ENCODE results near the gene TJP2.
A peak's percentile ranks its signal among the peaks of the same experiment; 100 is the strongest.

The TJP2 gene

DNA sequence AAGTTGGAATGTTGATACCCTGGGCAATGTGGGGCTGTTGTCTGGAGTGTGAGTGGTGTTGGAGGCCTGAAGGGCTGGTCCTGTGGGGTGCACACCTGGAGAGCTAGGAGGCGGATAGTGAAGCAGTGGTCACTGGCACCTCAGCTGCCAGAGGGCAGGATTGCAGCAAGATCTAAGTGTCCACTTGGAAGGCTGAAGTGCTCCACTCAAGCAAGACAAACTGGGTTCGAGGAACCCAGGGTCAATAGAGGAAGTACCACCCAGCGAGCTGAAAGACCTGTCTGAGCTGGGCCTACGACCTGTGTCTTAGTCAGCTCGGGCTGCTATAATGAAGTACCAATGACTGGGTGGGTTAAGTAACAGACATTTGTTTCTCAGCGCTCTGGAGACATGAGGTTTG, 39.7 kb upstream of the TJP2 start:
- H3K4me3 ChIP-seq (ENCODE audit: low read depth, low read length) = no peak overlapping the region

DNA sequence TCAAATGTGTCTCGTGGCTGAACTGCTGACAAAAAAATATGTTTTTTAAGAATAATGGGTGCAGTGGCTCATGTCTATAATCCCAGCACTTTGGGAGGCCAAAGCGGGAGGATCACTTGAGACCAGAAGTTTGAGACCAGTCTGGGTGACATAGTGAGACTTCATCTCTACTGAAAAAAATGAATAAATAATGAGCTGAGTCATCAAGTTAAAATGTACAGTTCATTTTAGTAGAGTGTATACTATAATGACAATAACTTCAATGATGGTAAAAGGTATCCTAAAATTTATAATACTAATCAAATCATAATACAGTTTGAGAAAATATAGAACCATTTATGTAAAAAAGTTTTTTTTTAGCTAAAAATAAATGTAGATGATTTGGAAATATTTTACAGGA, 37.9 kb upstream of the TJP2 start:
- H3K79me2 ChIP-seq = peaks cover 3% of the 10 kb centered on the region
- no peak overlapping the region for H2AFZ ChIP-seq
- H3K4me3 ChIP-seq (ENCODE audit: low read depth, low read length) = no peak overlapping the region
- H3K9ac ChIP-seq = no peak overlapping the region
- no peaks in the 10 kb centered on the region for H3K9me3 ChIP-seq (ENCODE audit: control insufficient read depth, low read length)
- peaks cover 5% of the 10 kb centered on the region for H3K4me1 ChIP-seq
- TF ChIP-seq, protein P1, sequence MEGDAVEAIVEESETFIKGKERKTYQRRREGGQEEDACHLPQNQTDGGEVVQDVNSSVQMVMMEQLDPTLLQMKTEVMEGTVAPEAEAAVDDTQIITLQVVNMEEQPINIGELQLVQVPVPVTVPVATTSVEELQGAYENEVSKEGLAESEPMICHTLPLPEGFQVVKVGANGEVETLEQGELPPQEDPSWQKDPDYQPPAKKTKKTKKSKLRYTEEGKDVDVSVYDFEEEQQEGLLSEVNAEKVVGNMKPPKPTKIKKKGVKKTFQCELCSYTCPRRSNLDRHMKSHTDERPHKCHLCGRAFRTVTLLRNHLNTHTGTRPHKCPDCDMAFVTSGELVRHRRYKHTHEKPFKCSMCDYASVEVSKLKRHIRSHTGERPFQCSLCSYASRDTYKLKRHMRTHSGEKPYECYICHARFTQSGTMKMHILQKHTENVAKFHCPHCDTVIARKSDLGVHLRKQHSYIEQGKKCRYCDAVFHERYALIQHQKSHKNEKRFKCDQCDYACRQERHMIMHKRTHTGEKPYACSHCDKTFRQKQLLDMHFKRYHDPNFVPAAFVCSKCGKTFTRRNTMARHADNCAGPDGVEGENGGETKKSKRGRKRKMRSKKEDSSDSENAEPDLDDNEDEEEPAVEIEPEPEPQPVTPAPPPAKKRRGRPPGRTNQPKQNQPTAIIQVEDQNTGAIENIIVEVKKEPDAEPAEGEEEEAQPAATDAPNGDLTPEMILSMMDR (IDR thresholded peaks at IDR 0.05) = no peak
- no peak overlapping the region for H3K27ac ChIP-seq
- no peak overlapping the region for H3K4me2 ChIP-seq (ENCODE audit: low read length)
- no peaks in the 10 kb centered on the region for H3K27me3 ChIP-seq (ENCODE audit: control insufficient read depth, insufficient read depth, low read length)
- H3K36me3 ChIP-seq (ENCODE audit: control insufficient read depth, insufficient read depth, low read length) = no peaks in the 10 kb centered on the region

More for the DNA sequence above, 39.7 kb upstream of the TJP2 start:
- no peak overlapping the region for H3K4me2 ChIP-seq (ENCODE audit: low read length)
- no peak overlapping the region for H3K27ac ChIP-seq
- H3K4me1 ChIP-seq = peaks cover 6% of the 10 kb centered on the region
- TF ChIP-seq, protein P1 (IDR thresholded peaks at IDR 0.05) = no peak
- H3K9me3 ChIP-seq (ENCODE audit: control insufficient read depth, low read length) = no peaks in the 10 kb centered on the region
- no peak overlapping the region for H3K9ac ChIP-seq
- H3K79me2 ChIP-seq = peaks cover under 1% of the 10 kb centered on the region
- no peak overlapping the region for H2AFZ ChIP-seq
- no peaks in the 10 kb centered on the region for H3K27me3 ChIP-seq (ENCODE audit: control insufficient read depth, insufficient read depth, low read length)
- H3K36me3 ChIP-seq (ENCODE audit: control insufficient read depth, insufficient read depth, low read length) = no peaks in the 10 kb centered on the region

GRCh38 chr9:69136779-69137178, 37.3 kb upstream of the TJP2 start:
- Histone ChIP-seq H3K4me2 (ENCODE audit: low read length) (no peak overlapping the region), H3K4me1 (no peaks in the 10 kb centered on the region), H3K79me2 (peaks cover 3% of the 10 kb centered on the region), H3K36me3 (ENCODE audit: control insufficient read depth, insufficient read depth, low read length) (no peaks in the 10 kb centered on the region), H3K9ac (no peak overlapping the region), H3K9me3 (ENCODE audit: control insufficient read depth, low read length) (no peaks in the 10 kb centered on the region), H2AFZ (no peak overlapping the region), H3K27me3 (ENCODE audit: control insufficient read depth, insufficient read depth, low read length) (no peaks in the 10 kb centered on the region), H3K4me3 (ENCODE audit: low read depth, low read length) (no peak overlapping the region), H3K27ac (peak overlapping the region; percentile 24)
- TF ChIP-seq, protein P1 (IDR thresholded peaks at IDR 0.05) = no peak

DNA sequence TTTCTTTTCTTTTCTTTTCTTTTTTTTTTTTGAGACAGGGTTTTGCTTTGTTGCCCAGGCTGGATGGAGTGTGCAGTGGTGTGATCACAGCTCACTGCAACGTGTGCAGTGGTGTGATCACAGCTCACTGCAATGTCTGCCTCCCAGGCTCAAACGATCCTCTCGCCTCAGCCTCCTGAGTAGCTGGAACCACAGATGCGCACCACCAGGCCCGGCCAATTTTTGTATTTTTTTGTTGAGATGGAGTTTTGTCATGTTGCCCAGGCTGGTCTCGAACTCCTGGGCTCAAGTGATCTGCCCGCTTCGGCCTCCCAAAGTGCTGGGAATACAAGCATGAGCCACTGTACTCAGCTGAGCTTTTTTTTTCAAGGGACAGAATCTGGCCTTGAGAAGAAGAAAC, 36.8 kb upstream of the TJP2 start:
- Histone ChIP-seq H3K27me3 (ENCODE audit: control insufficient read depth, insufficient read depth, low read length) (no peaks in the 10 kb centered on the region), H3K36me3 (ENCODE audit: control insufficient read depth, insufficient read depth, low read length) (no peaks in the 10 kb centered on the region), H3K4me1 (no peaks in the 10 kb centered on the region), H3K4me2 (ENCODE audit: low read length) (no peak overlapping the region), H3K79me2 (peaks cover 3% of the 10 kb centered on the region), H3K27ac (no peak overlapping the region), H3K4me3 (ENCODE audit: low read depth, low read length) (no peak overlapping the region), H3K9ac (no peak overlapping the region), H2AFZ (no peak overlapping the region), H3K9me3 (ENCODE audit: control insufficient read depth, low read length) (no peaks in the 10 kb centered on the region)
- TF ChIP-seq, protein P1 (IDR thresholded peaks at IDR 0.05) = no peak

DNA sequence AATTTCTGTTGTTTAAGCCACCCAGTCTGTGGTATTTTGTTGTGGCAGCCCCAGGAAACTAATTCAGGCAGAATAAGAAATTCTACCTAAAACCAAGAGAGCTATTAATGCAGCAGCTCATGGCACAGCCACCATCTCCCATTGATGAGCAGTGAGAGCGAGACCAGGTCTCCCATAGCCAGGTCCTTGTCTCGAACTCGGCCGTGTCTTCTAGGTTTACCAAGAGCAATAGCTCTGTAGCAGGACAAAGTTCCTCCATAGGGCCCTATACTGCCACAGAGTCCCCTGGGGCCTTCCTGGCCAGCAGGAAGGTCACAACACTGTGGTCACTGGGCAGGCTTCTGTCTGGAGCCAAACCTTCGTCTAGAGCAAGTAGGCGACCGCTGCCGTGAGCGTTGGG, 34.5 kb upstream of the TJP2 start:
- H3K79me2 ChIP-seq = peaks cover 3% of the 10 kb centered on the region
- H3K9ac ChIP-seq = no peak overlapping the region
- no peaks in the 10 kb centered on the region for H3K36me3 ChIP-seq (ENCODE audit: control insufficient read depth, insufficient read depth, low read length)
- H3K4me2 ChIP-seq (ENCODE audit: low read length) = no peak overlapping the region
- no peak overlapping the region for H3K27ac ChIP-seq
- H2AFZ ChIP-seq = no peak overlapping the region
- no peaks in the 10 kb centered on the region for H3K4me1 ChIP-seq
- no peaks in the 10 kb centered on the region for H3K9me3 ChIP-seq (ENCODE audit: control insufficient read depth, low read length)
- no peaks in the 10 kb centered on the region for H3K27me3 ChIP-seq (ENCODE audit: control insufficient read depth, insufficient read depth, low read length)
- TF ChIP-seq, protein P1 (IDR thresholded peaks at IDR 0.05) = no peak
- H3K4me3 ChIP-seq (ENCODE audit: low read depth, low read length) = no peak overlapping the region

Measured in parathyroid adenoma (tissue), 2 donors.